ENCODE data around the gene UBB.
"Not testable (repeated sequence)": the region's sequence is repeated elsewhere in the genome, so short reads cannot be mapped to it uniquely, and the experiment has no call there.

Gene UBB

DNA sequence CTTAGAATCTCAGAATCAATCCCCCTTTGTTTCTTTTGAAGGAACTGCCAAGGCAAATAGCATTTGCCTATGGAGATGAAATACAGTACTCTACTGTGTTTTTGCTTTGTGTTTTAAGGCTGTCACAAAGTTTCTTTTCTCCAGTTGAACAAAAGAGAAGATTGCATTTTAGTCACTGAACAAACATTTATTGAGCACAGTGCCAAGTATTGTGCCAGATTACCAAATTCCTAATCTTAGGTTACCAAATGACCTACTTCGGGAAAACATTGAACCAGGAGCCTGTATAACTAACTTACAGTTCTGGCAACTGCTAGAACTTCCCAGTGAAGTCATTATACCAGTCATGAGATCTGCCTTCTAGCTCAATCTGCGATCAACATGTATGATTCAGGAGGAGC is 3.0 kb upstream of the UBB start:
- DNase-seq (ENCODE audit: low read depth), result no peak

DNA sequence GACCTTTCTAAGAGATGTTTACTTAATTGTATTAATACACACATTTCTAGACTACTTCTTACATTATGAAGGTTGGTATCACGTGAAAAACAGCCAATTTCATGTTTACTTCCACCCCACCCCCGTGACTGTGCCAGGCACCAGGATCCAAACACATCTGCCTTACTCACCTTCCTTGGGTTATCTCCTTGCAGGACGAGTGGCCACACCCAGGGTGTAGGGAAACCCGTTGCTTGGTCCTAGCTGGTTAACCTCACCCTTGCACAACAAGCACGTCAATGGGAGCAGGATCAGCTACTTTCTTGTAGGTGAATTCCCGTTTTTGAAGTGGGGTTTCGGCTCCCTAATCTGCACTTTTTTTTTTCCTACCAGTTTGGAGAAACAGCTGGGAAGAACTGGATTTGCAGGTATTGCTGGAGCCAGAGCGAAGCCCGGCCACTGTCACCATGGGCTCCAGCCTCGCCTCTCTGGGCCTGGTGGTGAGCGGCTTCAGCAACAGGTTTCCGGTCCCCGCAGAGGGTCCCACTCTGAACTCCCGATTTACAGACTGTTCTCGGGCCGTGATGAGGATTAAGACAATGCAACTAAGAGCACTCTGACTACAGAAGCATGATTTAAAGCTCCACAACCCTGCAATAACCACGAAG is 2.1 kb upstream of the UBB start:
- no peak for DNase-seq (ENCODE audit: low read depth)

DNA sequence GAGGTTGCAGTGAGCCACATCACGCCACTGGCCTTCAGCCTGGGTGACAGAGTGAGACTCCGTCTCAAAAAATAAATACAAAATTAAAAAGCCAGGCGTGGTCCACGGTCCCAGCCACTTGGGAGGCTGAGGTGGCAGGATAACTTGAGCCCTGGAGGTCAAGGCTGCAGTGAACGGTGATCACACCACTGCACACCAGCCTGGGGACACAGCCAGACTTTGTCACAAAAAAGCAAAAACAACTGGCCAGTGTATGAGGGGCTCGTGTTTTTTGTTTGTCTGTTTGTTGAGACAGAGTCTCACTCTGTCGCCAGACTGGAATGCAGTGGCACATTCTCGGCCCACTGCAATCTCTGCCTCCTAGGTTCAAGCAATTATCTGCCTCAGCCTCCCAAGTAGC is 1.2 kb upstream of the UBB start:
- DNase-seq (ENCODE audit: low read depth), result no peak

DNA sequence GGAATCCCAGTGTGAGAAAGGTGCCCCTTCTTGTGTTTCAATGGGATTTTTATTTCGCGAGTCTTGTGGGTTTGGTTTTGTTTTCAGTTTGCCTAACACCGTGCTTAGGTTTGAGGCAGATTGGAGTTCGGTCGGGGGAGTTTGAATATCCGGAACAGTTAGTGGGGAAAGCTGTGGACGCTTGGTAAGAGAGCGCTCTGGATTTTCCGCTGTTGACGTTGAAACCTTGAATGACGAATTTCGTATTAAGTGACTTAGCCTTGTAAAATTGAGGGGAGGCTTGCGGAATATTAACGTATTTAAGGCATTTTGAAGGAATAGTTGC is 567 bp downstream of the UBB start:
- DNase-seq (ENCODE audit: low read depth), result no peak

DNA sequence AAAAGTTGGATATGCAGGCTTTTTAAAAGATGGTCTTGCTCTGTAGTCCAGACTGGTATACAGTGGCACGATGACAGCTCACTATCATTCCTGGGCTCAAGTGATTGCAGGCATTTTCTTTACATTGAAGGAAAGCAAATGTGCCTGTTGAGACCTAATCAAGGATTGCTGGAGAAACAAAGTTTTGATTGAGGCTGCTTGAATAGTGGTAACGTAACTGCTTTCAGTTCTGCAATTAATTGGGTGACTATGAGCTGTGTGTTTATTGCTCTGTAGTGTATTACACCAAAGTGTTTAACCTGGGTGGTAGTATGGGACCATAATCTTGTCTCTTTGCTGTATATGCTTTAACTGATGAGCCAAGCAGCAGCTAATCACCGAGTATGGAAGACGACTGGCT is 2.3 kb downstream of the UBB start:
- no peak for DNase-seq (ENCODE audit: low read depth)

DNA sequence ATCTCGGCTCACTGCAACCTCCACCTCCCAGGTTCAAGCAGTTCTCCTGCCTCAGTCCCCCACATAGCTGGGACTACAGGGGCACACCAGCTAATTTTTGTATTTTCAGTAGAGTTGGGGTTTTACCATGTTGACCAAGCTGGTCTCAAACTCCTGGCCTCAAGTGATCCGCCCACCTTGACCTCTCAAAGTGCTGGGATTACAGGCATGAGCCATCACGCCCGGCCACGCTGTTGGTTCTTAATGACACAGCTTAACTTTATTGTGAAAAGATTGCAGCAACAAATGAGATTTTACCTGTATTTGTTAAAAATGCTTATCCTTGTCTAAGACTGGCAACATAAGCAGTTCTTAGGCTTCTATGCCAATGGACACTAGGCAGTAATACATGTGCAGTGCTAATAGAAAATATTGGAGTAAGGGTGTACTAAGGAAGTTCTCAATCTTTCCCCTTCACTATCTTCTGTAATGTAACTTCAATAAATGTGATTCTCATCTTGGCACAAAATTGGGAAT is 2.9 kb downstream of the UBB start:
- DNase-seq (ENCODE audit: low read depth), result no peak

DNA sequence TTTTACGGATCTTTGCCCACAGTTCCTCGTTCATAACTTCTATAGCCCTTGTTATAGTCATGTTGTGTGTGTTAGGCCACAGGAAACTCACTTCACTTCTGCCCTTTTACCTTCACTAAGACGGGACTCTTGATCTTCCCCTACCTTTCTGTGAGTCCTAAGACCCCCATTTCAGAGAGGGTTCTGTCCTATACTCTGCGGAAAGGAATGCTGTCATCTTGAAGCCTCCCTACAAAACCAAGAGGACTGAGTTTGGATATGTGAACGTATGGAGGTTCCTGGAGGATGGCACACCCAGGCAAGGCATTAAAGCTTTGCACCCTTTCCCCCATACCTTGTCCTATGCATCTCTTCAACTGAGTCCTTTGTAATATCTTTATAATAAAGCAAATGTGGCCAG is 3.7 kb downstream of the UBB start:
- DNase-seq (ENCODE audit: low read depth), result no peak

DNA sequence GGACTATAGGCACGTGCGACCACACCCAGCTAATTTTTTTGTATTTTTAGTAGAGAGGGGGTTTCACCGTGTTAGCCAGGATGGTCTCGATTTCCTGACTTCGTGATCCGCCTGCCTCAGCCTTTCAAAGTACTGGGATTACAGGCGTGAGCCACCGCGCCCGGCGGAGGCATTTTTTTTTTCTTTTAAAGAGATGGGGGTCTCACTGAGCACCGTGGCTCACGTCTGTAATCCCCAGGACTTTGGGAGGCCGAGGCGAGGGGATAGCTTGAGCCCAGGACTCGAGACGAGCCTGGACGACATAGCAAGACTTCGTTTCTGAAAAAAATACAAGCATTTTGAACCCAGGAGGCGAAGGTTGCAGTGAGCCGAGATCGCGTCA is 5.2 kb downstream of the UBB start:
- DNase-seq (ENCODE audit: low read depth), result not testable (repeated sequence)

DNA sequence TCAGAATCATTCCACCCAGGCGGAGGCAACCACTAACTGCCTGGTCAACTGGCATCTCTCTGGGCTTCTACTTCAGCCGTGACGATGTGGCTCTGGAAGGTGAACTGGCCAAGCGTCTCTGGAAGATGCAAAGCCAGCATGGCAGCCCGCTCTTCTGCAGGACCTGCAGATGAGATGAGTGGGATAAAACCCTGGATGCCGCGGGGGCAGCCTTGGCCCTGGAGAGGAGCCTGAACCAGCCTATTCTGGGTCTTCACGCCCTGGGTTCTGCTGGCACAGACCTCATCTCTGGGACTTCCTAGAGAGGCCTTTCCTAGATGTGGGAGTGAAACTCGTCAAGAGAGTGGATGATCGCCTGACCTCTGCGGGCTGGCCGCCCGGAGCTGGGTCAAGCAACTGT is 10.6 kb downstream of the UBB start:
- no peak for DNase-seq (ENCODE audit: low read depth)

DNA sequence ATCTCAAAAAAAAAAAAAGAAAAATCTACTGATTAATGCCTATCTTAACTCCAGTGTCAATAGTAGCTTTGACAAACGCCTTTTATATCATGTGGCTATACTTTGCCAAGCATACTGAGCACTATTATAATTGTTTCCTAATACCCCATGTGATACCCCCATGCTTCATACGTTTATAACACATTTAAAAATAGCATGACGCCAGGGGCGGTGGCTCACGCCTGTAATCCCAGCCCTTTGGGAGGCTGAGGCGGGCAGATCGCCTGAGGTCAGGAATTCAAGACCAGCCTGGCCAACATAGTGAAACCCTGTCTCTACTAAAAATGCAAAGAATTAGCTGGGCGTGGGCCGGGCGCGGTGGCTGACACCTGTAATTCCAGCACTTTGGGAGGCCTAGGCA is 11.6 kb downstream of the UBB start:
- not testable (repeated sequence) for DNase-seq (ENCODE audit: low read depth)

DNA sequence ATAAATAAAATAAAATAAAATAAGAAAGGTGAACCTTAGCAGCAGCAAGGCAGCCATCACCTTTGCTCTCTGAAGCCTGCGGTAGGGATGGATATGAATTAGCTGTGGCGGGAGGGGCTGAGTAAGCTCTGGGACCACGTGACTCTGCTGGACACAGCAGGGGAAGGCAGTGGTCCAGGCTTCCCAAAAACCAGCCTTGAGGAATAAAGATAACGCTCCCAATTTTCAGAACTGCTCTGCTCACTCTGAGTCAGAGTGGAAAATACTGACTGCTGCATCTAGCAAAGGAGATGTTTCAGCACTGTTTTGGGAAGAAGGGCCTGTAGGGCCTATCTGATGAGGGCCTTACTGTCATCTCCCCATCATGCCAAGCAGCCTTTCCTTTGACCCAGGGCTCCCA is 15.0 kb downstream of the UBB start:
- DNase-seq (ENCODE audit: low read depth), result not testable (repeated sequence)

DNA sequence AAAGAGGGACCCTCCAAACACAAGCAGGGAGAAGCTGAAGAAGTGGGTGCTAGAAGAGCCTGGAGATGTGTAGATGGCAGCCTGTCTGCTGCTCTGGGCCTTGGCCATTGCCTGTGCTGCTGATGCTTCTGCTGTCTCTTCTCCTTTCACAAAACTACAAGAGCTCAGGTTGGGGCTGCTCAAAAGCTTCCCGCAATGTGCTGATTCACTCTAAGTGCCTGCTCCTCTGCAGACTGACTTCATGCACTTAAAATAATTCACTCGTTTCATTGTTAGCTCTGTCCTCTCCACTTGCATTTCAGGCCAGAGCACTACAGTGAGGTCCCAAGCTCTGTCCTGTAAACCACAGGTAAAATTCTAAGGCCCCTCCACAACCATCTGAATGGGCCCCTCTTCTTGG is 15.8 kb downstream of the UBB start:
- not testable (repeated sequence) for DNase-seq (ENCODE audit: low read depth)

DNA sequence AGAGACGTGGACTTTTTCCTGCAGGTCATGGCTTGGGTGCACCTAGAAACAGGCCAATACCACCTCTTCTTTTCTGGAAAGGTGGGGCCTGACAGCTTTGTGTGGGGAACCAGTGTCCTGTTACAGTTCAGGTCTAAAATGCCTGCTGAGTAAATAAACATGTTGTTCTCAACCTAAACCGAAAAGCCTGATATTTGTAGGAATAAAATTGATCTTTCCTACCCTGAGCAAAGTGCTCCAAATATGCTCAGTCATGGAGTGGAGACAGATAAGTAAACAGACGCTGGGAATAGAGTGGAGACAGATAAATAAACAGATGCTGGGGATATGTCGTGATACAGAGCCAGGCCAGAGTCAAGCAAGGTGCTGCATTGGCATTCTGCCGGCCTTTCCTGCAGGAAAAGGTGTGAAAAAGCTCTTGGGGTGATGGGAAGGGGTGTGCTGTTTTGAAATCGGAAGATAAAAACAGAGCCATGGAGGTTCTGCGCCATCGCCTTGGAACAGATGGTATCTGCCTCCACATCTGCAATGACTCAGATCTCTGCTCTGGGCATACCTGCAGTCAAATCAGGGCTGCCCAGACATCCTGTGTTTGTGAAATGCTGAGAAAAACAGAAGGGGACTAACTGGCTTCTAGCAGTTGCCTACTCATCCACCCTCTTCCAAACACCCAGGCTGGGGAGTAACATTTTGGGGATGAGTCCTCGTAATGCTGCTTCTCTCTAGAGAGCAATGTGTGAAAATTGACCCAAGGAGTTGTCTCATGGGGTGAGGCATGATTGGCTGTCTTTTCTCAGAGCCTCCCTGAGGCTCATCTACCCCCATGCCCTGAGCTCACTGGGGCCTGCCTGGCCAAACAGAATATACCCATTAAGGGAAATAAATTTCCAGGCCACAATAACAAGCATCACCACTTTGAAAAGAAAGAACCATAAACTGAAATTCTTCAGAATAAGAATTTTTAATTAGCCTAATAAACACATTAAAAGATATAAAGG is 17.7 kb downstream of the UBB start:
- no peak for DNase-seq (ENCODE audit: low read depth)

DNA sequence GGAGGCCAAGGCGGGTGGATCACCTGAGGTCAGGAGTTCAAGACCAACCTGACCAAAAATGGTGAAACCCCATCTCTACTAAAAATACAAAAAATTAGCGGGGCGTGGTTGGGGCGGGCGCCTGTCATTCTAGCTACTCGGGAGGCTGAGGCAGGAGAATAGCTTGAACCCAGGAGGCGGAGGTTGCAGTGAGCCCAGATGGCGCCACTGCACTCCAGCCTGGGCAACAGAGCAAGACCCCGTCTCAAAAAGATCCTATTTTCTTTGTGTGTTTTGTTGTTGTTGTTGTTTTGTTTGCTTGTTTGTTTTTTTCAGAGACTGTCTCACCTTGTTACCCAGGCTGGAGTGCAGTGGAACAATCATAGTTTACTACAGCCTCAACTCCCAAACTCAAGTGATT is 23.0 kb downstream of the UBB start:
- not testable (repeated sequence) for DNase-seq (ENCODE audit: low read depth)

DNA sequence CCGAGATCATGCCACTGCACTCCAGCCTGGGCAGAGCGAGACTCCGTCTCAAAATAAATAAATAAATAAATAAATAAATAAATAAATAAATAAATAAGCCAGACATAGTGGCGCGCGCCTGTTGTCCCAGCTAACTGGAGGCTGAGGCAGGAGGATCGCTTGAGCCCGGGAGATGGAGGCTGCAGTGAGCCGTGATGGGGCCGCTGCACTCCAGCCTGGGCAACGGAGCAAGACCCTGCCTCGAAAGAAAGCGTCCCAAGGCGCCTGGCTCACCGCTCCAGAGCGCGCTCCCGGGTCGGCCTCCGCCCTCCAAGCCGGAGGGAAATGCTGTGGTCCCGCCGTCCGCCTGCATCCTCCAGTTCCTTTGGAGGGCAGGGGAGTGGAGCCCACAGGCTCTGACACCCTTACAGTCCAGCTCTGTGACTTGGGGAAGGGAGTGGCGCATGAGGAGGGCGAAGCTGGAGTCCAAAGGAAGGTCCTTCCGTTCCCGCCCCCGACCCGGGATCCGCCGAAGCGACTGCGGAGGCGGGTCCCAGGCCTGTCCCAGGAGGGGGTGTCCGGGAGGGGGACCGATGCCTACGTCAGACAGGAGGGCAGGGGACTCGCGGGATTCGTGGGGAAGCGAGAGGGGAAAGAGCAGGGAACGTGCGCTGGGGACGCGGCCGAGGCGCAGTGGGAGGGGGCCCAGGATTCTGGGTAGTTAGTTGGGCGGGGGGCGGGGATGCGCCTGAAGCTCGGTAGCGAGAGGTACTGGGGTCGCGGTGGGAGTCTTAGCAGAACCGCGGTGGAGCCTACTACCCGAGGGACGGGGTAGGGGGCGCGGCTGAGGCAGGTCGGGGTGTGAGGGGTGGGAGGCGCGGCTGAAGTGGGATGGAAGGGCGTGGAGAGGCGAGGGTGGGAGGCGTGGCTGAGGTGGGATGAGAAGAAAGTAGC is 26.1 kb downstream of the UBB start:
- no peak for DNase-seq (ENCODE audit: low read depth)

DNA sequence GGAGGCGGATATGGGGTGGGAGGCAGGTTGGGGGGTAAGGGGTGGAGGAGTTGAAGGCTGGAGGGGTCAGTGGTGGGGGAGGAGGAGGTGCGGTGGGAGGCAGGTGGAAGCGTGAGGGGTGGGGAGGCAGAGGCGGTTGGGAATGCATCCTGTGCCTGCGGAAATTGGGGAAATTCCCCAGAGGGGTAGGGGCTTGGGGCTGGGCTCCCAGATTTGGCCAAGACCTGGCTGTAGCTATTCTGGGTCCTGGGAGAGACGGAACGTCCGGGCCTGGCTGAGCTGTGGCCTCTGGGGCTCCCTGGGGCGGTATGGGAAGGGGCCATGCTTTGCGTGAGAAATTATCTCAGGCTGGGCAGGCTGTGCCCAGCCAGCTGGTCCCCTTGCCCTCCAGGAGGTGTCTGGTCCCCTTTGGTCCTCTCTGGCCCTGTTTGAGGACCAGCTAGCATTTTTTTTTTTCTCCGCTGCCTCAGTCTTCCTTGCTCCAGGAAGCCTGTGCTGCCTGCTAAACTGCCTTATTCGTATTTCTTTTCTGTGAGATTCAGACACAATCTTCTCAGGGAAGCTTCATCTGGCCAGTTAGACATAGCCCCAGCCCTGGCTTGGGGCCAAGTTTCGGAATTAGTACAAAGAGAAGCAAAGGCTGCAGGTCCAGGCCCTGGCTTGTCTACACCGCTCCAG is 27.2 kb downstream of the UBB start:
- no peak for DNase-seq (ENCODE audit: low read depth)

DNA sequence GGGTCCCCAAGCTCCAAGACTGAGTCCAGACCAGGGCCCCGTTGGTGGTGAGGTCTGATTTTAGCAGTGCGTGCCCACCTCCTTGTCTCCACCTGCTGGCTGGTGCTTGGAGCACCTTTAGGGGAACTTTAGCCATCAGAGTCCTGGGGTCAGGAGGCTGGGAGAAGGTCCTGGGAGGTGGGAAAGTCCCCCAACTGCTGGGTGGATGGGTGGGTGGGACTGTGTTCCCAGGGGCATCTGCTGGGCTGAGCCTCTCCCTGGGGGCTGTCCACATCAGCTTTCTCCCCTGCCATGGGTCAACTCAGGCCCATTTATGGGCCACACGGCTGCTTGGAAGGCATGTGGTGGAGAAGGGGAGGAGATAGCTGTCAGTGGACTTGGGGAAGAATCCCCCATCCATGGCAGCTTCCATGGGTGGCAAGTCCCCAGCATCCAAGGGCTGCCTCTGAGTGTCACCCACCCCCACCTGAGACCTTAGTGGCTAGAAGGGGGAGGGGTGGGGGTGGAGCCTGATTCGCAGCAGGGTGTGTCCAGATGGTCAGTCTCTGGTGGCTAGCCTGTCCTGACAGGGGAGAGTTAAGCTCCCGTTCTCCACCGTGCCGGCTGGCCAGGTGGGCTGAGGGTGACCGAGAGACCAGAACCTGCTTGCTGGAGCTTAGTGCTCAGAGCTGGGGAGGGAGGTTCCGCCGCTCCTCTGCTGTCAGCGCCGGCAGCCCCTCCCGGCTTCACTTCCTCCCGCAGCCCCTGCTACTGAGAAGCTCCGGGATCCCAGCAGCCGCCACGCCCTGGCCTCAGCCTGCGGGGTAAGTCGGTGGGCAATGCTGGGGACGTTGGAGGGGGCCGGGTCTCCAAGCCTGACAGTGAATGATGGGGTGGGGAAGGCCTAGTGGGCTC is 34.4 kb downstream of the UBB start, which contains the start of gene TRPV2:
Gene TRPV2, plus strand, starts transcription at position 541 of the 894 bp plus-strand sequence. CDS start 2,098 bp downstream, outside the sequence.
- DNase-seq (ENCODE audit: low read depth), result no peak

DNA sequence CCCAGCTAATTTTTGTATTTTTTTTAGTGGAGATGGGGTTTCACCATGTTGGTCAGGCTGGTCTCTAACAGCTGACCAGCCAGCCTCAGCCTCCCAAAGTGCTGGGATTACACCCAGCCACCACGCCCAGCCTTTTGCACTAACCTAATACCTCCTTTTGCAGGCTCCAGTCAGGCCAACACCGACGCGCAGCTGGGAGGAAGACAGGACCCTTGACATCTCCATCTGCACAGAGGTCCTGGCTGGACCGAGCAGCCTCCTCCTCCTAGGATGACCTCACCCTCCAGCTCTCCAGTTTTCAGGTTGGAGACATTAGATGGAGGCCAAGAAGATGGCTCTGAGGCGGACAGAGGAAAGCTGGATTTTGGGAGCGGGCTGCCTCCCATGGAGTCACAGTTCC is 36.5 kb downstream of the UBB start:
- DNase-seq (ENCODE audit: low read depth), result no peak

DNA sequence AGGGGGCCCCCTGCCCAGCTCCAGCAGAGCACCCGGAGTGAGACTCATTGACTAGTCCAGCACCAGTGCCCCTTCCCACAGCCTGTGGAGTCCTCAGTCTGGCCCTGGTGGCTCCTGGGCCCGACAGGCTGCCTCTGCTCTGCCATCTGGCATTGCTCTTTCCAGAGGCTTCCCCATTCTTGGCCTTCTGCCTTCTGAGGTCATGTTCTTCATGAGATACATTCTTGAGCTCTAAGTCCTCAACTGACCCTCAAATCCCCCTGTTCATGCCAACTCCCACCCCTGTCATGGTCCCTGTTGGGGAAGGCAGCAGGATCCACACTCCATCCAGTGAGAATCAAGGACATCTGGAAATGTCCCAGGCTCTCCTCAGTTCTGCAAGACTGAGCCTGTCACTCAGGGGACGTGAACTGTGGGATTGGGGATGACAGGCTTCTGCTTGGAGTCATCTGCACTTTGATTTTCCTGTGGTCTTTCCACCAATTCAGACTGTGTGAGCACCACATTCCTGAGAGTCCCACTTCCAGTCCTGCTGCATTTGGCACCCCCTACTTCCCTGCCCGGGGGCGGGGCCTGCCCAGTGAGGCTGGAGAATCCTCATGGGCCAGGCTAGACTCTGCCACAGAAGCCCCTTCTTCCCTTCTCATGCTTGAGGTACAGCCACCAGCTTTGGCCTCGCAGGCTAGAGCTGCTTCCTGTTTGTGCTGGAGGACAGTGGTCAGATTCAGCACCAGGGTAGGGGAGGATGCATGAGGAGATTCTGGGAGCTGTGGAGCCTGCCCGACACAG is 37.2 kb downstream of the UBB start:
- DNase-seq (ENCODE audit: low read depth), result no peak

DNA sequence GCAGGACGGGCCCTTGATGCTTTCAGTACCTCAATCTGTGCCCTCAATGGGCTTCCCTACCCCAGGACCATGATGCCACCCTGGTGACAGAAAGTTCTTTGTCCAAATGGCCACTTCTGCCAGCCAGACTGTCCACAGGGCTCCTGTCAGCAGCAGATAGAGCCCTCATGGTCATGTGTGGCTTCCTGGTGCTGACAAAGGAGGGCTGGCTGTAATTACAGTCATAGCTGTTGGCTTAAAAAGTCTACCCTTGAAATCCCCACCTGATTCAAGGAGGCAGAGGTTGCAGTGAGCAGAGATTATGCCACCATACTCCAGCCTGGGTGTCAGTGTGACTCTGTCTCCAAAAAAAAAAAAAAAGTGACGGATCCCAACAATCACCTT is 37.8 kb downstream of the UBB start:
- DNase-seq (ENCODE audit: low read depth), result no peak
